Measurements from ENCODE around the gene APEH. TPM values are rescaled to one million over a fixed set of nuclear protein-coding genes. Genes with fewer than 3 reads are reported as not detected.

Gene APEH
- total RNA-seq, 4 donors from 2014 or later, result 46.7 to 60.8 (median 55.0) TPM

DNA sequence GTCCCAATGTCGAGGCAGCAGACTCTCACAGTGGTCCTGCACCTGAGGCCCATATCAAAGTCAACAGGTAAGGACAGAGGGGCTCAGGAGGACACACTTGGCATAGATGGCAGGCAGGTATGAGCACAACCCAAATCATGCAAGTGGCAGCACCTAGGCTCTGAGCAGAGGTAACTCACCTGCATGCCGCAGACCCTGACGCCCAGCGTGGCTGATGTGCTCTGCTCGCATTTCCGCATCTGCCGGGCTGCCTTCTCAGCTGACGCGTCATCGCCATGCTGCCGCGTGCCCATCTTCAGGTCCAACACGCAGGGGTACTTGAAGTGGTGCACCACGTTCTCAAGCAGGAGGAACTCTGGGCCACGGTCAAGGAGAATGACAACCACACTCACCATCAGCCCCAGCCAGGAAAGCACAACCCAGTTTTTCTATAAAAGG, 53.8 kb downstream of the APEH start:
- no peak for ATAC-seq (ENCODE audit: low FRiP score)
- DNase-seq (ENCODE audit: low spot score), result no peak
- TF ChIP-seq, protein P1, sequence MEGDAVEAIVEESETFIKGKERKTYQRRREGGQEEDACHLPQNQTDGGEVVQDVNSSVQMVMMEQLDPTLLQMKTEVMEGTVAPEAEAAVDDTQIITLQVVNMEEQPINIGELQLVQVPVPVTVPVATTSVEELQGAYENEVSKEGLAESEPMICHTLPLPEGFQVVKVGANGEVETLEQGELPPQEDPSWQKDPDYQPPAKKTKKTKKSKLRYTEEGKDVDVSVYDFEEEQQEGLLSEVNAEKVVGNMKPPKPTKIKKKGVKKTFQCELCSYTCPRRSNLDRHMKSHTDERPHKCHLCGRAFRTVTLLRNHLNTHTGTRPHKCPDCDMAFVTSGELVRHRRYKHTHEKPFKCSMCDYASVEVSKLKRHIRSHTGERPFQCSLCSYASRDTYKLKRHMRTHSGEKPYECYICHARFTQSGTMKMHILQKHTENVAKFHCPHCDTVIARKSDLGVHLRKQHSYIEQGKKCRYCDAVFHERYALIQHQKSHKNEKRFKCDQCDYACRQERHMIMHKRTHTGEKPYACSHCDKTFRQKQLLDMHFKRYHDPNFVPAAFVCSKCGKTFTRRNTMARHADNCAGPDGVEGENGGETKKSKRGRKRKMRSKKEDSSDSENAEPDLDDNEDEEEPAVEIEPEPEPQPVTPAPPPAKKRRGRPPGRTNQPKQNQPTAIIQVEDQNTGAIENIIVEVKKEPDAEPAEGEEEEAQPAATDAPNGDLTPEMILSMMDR (IDR thresholded peaks at IDR 0.05), result no peak

- DNase-seq (ENCODE audit: low spot score), result no peak
- TF ChIP-seq, protein P1 (IDR thresholded peaks at IDR 0.05), result no peak
- no peak for ATAC-seq (ENCODE audit: low FRiP score)
Observed at GRCh38 chr3:49729966-49730609, 55.9 kb downstream of the APEH start.

DNA sequence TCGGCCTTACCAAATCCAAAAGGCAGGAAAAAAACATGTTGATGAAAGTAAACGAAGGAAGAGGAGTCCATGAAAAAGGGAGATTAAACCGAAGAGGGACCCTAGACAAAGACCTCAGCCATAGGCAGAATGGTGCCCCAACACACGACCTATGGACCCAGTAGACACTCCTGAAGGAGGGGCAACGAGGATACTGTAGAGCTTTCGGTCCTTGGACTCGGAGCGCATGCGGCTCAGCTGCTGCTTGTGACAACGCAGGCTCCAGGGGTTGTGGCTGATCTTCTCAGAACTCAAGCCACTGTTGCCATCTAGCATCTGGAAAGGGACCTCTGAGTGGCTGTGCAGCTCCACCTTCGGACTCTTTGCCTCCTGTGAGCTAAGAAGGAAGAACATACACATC, 58.4 kb downstream of the APEH start:
- no peak for ATAC-seq (ENCODE audit: low FRiP score)

GRCh38 chr3:49733551-49733950, 59.4 kb downstream of the APEH start:
- ATAC-seq (ENCODE audit: low FRiP score), result no peak
- no peak for DNase-seq (ENCODE audit: low spot score)
- TF ChIP-seq, protein P1 (IDR thresholded peaks at IDR 0.05), result no peak

More for the DNA sequence above, 58.4 kb downstream of the APEH start:
- no peak for DNase-seq (ENCODE audit: low spot score)
- TF ChIP-seq, protein P1 (IDR thresholded peaks at IDR 0.05), result no peak

Small RNAs within 50 kb of the gene (small RNA-seq; reads per million reads assigned to genes)
- gene AMIGO3, result not detected

Other genes with a start within 250 kb of the APEH start
- gene NICN1, start 245.0 kb upstream of the APEH start, total RNA-seq, result 1 to 10 TPM; 2.7 to 9.4 (median 5.6) TPM
- 10 to 100 TPM; 37.8 to 65.0 (median 44.4) TPM for gene DAG1, start 204.1 kb upstream of the APEH start, total RNA-seq
- under 1 TPM; 0.09 to 0.63 (median 0.37) TPM for gene BSN, start 119.9 kb upstream of the APEH start, total RNA-seq
- 10 to 100 TPM in 3 of 4 donors, 1 to 10 TPM in 1; 3.5 to 94.1 (median 25.0) TPM for gene MST1, start 15.1 kb downstream of the APEH start, total RNA-seq
- 10 to 100 TPM; 22.2 to 28.7 (median 26.7) TPM for gene RNF123, start 15.2 kb downstream of the APEH start, total RNA-seq
- 1 to 10 TPM in 3 of 4 donors, under 1 TPM in 1; 0.82 to 2.9 (median 2.3) TPM for gene AMIGO3, start 45.3 kb downstream of the APEH start, total RNA-seq
- 10 to 100 TPM; 15.6 to 31.7 (median 27.3) TPM for gene GMPPB, start 49.6 kb downstream of the APEH start, total RNA-seq
- 10 to 100 TPM; 30.5 to 41.3 (median 35.8) TPM for gene IP6K1, start 112.2 kb downstream of the APEH start, total RNA-seq
- gene CDHR4, start 125.5 kb downstream of the APEH start, total RNA-seq, result 1 to 10 TPM in 1 of 4 donors, under 1 TPM in 1, not detected in 2; 0.36 to 6.0 TPM
- 1 to 10 TPM in 2 of 4 donors, under 1 TPM in 2; 0.74 to 9.9 (median 2.4) TPM for gene INKA1, start 128.9 kb downstream of the APEH start, total RNA-seq
- gene UBA7, start 139.6 kb downstream of the APEH start, total RNA-seq, result 10 to 100 TPM; 33.6 to 85.4 (median 38.1) TPM
- gene TRAIP, start 182.2 kb downstream of the APEH start, total RNA-seq, result 1 to 10 TPM in 3 of 4 donors, not detected in 1; 1.0 to 1.8 (median 1.6) TPM
- gene CAMKV, start 195.6 kb downstream of the APEH start, total RNA-seq, result not detected
- gene MST1R, start 229.5 kb downstream of the APEH start, total RNA-seq, result 10 to 100 TPM in 1 of 4 donors, 1 to 10 TPM in 2, under 1 TPM in 1; 0.95 to 12.6 (median 5.6) TPM

Measured in omental fat pad (tissue), 4 donors.